NCI-H524 treated with DMSO at 0.1 percent for 48 hours (cell line): ENCODE results near the gene DIDO1.

ENCODE experiments used
- DNase-seq: peaks from one replicate; lab custom pipeline; 2025; lab: John Stamatoyannopoulos, UW

The DIDO1 gene

GRCh38 chr20:62894261-62894660 lies 32.0 kb downstream of the DIDO1 start:
- no peak for DNase-seq

GRCh38 chr20:62893700-62894099 lies 32.6 kb downstream of the DIDO1 start:
- no peak for DNase-seq

DNA sequence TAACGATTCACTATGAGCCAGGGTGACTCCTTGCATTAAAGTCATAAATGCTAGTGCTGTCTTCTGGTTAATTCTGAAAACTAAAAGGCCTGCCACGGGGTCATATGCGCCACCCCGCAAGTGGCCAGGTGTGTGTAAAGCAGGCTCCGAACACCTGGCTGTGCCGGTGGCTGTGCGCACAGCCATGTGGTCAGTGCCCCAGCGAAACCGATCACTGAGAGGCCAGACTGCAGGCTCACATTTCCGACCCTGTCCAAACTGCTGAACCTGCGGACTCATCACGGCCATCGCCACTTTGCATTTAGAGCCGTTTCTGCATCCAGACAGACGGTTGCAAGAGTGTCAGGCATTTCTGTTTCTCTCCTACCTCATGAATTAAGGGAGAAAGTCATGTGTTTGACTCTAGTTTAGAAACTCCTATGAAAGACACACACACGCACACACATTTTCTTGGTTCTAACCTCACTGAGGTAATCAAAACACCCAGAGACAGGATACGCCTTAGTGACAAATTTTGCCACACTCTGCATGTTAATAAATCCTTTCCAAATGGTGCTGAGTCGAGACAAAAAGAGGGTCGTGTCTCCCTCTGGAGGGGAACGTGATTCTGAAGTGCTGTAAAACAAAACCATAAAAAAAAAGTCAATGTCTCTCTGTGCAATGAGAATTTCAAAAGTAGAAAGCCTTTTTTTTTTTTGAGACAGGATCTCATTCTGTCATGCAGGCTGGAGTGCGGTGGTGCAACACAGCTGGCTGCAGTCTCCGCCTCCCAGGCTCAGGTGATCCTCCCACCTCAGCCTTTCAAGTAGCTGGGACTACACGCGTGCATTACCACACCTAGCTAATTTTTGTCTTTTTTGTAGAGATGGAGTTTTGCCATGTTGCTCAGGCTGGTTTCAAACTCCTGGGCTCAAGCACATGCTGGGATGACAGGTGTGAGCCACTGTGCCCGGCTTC lies 33.7 kb downstream of the DIDO1 start:
- no peak for DNase-seq

- DNase-seq: no peak
Measured at GRCh38 chr20:62891111-62891510, 35.2 kb downstream of the DIDO1 start.

DNA sequence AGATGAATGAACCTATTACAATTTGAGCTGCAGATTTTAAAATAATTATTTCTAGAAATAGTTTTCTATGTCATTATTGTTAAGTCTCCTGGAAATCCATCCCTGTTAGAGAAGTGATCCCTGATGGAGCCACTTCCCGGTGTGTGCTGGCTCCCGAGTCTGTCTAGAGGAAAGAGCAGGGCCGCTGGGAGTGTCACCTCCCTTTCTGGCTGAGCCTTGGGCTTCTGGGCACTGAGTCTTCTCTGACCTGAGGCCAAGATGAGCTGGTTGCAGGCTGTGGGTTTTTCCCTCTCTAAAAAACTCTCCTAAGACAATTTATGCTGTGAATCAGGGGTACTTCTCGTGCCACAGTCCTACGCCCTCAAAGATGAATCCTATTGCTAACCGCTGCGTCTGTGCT lies 35.9 kb downstream of the DIDO1 start:
- no peak for DNase-seq

DNA sequence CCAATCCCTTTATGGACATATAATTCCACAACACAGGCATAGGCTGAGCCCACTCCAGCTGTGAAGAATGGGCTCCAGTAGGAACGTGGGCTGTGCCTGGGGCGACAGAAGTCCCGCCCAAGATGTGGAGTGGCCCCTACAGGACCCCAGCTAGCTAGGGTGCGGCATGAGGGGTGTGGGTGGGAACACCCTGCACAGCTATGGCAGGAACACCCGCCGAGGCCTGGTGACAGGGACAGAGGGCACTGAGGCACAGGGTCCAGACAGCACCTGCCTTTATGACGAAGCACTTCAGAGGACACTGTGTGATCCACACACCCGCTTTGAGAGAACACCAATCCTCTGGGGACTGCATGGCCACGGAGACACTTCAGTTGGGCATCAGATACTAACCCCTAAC lies 36.4 kb downstream of the DIDO1 start:
- no peak for DNase-seq

GRCh38 chr20:62889411-62889810 lies 36.9 kb downstream of the DIDO1 start:
- no peak for DNase-seq

GRCh38 chr20:62888910-62889309 lies 37.4 kb downstream of the DIDO1 start:
- no peak for DNase-seq

DNA sequence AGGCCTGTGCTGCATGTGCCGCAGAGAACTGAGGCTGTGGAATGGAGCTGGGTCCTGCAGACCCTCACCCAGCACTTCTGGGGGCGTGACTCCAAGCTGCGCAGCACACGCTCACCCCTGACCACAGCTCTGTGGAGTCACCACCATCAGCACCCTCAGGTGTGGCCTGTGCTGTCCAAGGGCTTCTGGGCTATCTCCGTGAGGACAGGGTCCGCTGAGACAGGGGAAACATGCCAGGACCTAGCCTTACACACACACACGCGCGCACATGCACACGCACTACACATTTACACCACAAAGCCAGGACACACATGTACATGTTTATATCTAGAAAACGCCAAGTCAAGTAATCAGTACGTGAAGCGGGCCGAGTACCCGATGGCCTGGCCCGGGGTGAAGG lies 37.9 kb downstream of the DIDO1 start:
- no peak for DNase-seq

DNA sequence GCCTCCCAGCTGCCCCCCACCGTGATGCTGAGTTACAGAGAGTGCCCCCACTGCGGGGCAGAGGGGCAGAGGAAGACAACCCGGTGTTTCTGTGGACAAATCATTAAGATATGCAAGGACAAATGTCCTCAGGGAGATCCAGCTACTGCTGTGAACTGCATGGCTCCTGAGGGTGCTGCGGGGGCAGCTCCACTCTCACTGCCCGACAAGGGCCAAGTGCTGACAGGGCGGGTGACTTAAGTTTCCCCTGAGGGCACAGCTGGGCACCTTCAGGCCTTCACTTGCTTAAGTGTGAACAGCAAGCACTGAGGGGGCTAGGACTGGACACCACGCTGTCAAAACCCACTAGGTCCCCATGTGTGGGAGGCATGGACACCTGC lies 38.5 kb downstream of the DIDO1 start:
- DNase-seq: no peak

DNA sequence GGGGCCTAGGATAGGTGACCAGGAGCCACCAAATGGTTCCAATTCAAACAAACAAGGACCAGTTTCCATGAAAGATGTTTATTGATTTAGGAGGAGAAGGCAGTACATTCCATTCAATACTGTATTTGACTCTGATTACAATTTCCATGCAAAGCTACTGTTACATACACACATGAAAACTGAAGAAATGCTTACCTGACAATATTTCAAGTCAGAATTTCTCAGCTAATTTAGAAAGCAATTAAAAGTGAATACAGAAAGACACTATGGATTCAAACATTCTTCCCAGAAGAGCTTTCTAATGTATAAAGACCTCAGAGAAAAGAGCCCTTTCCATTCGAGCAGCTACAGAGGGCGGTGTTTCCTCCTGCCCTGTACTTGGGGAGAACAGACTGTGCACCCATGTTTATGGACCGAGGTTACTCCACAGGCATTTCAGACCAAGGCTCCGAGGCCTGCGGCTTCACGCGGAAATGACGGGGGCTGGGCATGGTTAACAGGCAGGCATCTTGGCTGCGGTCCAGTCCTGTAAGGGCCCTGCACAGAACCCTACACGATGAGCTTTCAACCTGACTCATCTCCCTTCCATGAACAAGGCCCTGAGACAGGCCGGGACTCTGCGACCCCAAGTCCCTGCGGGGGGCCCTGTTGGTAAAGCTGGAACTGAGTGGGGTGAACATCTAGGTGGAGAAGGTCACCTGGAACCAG lies 39.0 kb downstream of the DIDO1 start:
- DNase-seq: no peak

- no peak for DNase-seq
Measured at GRCh38 chr20:62886709-62887058, 39.6 kb downstream of the DIDO1 start.

- no peak for DNase-seq
Measured at GRCh38 chr20:62885896-62886708, 40.2 kb downstream of the DIDO1 start.

GRCh38 chr20:62885046-62885895 lies 41.0 kb downstream of the DIDO1 start:
- no peak for DNase-seq

DNA sequence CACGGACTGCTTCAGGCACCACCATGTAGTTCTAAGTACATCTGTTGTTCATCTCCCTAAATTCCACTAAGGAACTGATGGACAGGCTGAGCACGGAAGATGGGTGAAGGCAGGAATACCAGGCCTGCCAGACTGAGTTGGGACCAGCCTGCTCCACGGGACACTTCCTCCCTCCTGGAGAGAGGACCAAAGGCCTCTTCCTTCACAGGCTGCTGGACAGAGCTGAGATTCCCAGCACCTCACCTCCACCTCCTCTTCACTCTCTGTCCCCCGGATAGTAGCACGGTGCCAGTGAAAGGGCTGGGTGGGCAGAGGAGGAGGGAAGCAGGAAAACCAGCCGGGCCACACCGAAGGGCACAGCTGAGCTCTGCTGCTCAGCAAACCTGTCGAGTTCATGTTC lies 41.7 kb downstream of the DIDO1 start:
- DNase-seq: no peak

DNA sequence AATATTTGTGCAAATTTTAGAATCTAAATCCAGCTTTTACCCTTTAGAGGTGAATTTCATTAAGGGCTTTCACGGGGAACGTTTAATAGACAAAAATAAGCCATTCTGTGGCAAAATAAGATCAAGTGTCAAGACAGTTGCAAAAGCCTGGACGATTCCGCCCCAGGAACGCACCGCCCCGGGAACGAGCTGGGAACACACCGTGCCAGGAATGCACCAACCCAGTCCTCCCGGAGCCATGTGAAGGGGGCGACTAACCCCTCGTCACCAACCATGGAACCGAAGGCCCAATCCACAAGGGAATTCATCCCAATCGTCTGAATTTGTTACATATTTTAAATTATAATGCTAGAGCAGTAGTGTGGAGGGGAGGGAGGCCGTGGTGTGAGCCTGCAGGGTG lies 43.9 kb downstream of the DIDO1 start:
- no peak for DNase-seq

DNA sequence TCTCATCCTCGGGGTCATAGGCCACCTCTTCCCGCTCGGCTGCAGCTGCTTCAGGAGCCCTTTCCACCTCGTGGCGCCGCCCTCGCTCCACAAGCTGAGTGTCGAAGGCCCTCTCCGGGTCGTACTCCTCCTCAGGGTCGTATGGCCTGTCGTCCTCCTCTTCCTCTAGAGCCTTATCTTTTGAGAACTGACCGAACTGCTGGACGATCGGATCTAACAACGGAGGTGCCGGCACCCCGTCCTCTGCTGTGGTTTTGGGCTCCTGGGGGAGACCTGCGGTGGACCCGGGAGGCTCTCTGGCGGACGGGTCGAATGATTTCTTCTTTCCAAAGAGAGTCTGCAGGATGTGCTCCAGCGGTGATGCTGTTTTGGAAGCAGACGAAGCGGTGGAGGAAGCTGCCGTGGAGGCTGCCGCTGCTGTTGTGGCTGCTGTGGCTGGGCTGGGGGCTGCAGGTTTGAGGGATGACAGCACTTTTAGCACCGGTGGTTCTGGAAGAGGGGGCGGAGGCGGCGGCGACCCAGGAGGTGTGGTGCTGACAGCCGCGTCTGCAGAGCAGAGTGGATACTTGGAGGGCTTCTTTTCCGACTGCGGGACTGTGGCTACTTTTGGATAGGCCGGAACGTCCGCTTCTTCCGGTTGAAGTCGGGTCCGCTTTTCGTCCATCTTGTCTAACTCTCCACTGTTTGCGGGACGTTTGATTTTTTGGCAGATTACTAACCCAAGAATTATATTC lies 44.5 kb downstream of the DIDO1 start:
- no peak for DNase-seq

DNA sequence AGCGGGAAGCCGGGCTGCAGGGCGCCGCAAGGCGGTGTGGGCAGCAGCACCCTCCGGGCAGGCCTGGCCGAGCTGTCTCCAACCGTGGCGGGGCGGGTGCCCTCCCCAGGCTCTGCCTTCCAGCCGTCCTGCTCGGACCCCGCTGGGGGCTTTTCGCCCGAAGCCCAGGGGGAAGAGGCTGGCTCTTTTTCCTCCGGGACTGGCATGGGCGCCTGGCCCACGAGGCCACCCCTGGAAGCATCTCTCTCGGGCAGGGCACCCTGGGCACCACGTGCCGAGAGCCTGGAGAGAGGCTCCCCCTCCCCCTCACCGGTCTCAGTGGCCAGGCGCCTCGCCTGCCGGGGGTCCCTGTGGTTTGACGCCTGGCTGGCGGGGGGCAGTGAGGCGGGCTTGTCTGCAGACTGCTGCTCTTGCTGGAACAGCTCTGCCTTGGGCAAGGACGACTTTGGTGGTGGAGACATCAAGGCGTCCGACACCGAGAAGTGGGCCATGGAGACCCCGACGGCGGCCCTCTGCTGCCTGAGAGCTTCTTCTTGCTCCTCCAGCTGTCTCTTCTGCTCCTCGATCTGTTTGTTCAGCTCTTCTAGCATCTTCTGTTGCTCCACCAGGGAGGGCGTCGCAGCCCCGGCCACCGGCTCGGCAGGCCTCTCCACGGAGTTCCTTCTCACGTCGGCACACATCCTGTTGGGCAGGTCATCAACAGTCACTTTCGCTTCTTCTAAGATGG lies 45.2 kb downstream of the DIDO1 start:
- DNase-seq: no peak

DNA sequence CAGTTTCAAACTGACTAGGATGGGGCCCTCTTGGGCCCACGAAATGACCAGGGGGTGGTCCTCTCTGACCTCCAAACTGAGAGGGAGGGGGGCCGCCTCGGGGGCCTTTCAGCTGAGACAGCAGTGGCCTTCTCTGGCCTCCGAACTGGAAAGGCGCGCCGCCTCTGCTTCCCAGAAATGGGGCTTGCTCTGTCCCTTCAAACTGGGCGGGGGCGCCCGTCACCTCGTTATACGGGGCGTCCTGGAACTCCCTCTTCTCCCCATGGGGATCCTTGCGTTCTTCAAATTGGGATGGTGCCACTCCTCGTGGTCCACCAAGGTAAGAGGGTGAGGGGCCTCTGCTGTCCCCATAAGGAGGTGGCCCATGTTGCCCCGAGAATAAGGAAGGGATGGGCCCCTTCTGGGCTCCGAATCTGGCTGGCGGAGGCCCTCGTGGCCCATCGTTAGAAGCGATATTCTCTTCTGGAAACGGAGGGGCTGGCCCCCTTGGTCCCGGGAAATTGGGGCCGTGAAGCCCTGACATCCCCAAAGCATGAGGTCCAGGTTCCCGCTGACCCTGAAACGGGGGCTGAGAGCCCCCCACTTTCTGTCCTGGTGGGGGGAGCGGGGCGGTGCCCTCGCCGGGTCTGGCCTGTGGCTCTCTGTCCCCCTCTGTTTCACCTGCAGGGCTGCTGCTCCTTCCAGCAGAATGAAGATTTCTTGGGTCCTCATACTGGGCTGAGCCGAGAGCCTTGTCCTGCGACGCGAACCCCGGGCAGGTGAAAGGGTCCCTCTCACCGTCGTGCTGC lies 46.0 kb downstream of the DIDO1 start:
- DNase-seq: no peak
